Vagina (tissue), 2 donors: Measurements from ENCODE around the gene ACVRL1.

Experiments
- CTCF ChIP-seq, 3 experiments: fragments of 450-650 bp in 2 of 3; fragments of 200-600 bp in 1 of 3; sonication (generic) in 1 of 3; IDR thresholded peaks; one replicate each; pipeline ENCODE4 v1.5.1; 2017 to 2019; ENCODE audit warnings: antibody characterized with exemption in 3 of 3, mild to moderate bottlenecking in 2 of 3, moderate library complexity in 2 of 3
- POLR2A ChIP-seq, 2 donors: fragments of 450-650 bp; IDR thresholded peaks; one replicate each; pipeline ENCODE4 v1.6.1; 2017; ENCODE audit warnings: antibody characterized with exemption in 2 of 2, mild to moderate bottlenecking in 2 of 2, moderate library complexity in 2 of 2

DNA sequence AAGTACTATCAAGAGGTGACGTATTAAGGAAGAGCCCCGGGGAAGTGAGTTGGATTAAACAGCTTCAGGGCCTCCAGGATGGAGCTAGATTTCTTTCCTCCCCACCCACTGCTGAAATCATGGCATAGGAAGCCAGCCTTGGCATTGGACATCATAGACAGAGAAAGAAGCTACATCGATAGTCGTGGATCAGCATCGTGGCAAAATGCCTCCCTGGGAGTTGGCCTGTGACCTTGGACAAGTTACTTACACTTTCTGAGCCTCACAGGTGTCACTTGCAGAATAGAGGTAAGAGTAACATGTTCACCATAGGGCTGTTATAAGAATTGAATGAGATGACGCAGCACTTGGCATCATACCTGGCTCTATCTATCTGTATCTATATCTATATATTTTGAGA, 13.5 kb upstream of the ACVRL1 start:
- TF ChIP-seq CTCF (IDR thresholded peaks at IDR 0.05) (no peak), POLR2A (IDR thresholded peaks at IDR 0.05) (no peak)
